Islet precursor cell (in vitro differentiated cells): Measurements from ENCODE around the gene NDUFV1.

ENCODE experiments used
- DNase-seq: peaks from one replicate; pipeline ENCODE4 v3.0.0-alpha.2; 2018

The NDUFV1 gene

GRCh38 chr11:67641338-67642172 is 34.8 kb downstream of the NDUFV1 start:
- peak; percentile 43 for DNase-seq

GRCh38 chr11:67642173-67643120 is 35.7 kb downstream of the NDUFV1 start:
- DNase-seq: peak; percentile 36

GRCh38 chr11:67644042-67644441 is 37.3 kb downstream of the NDUFV1 start:
- DNase-seq: peak; percentile 53

- no peak for DNase-seq
These were observed 38.0 kb downstream of the NDUFV1 start for GRCh38 chr11:67644472-67645418.

GRCh38 chr11:67645521-67646461 is 39.1 kb downstream of the NDUFV1 start:
- DNase-seq: peak; percentile 58

GRCh38 chr11:67646535-67647336 is 40.0 kb downstream of the NDUFV1 start:
- no peak for DNase-seq

- peak; percentile 44 for DNase-seq
These were observed 40.7 kb downstream of the NDUFV1 start for GRCh38 chr11:67647471-67647870.

GRCh38 chr11:67648140-67648795 is 41.5 kb downstream of the NDUFV1 start:
- peak; percentile 60 for DNase-seq

GRCh38 chr11:67648796-67649613 is 42.3 kb downstream of the NDUFV1 start:
- DNase-seq: peak; percentile 37

- DNase-seq: peak; percentile 35
These were observed 43.1 kb downstream of the NDUFV1 start for GRCh38 chr11:67649634-67650510.

- DNase-seq: peak; percentile 51
These were observed 45.4 kb downstream of the NDUFV1 start for GRCh38 chr11:67651976-67652781.

- peak; percentile 28 for DNase-seq
These were observed 46.5 kb downstream of the NDUFV1 start for GRCh38 chr11:67652965-67653845.

- DNase-seq: peak; percentile 29
These were observed 47.5 kb downstream of the NDUFV1 start for GRCh38 chr11:67654225-67654624.

- no peak for DNase-seq
These were observed 49.7 kb downstream of the NDUFV1 start for GRCh38 chr11:67656278-67656922.

- no peak for DNase-seq
These were observed 50.6 kb downstream of the NDUFV1 start for GRCh38 chr11:67657300-67657699.
